ENCODE results near the gene PTPRG. TPM values are rescaled to one million over a fixed set of nuclear protein-coding genes. Genes with fewer than 3 reads are reported as not detected.

Gene PTPRG
- total RNA-seq, 1 experiment from 2014 or later = 11.7 TPM

GRCh38 chr3:61624300-61624699 lies 62.9 kb downstream of the PTPRG start:
- no peak overlapping the region for H3K27ac ChIP-seq (ENCODE audit: low read depth, low read length, poor library complexity, severe bottlenecking)
- ChIA-PET POLR2A (ENCODE audit: low non-redundant PET) (no interaction called here), CTCF (no interaction called here)
- no peaks in the 10 kb centered on the region for H3K27me3 ChIP-seq (replicated peaks; ENCODE audit: insufficient read depth, low read depth, low read length, poor library complexity)
- no peaks in the 10 kb centered on the region for H3K9me3 ChIP-seq (ENCODE audit: low read depth, low read length, poor library complexity, severe bottlenecking)
- no peak overlapping the region for H3K4me3 ChIP-seq (ENCODE audit: low read depth, low read length, poor library complexity, severe bottlenecking)
- no peak for DNase-seq (ENCODE audit: low spot score)
- intact Hi-C loops (cut with micrococcal nuclease; ENCODE audit: unreplicated experiment) = no loop called here
- H3K36me3 ChIP-seq (ENCODE audit: insufficient read depth, low read length, poor library complexity, severe bottlenecking) = no peaks in the 10 kb centered on the region
- H3K4me1 ChIP-seq (ENCODE audit: insufficient read depth, low read length, poor library complexity, severe bottlenecking) = peaks cover 6% of the 10 kb centered on the region
- BruUV-seq (replicated peaks) = no TSS peak
- no peak for TF ChIP-seq EZH2 (IDR thresholded peaks at IDR 0.05; ENCODE audit: borderline replicate concordance, low read depth, low read length, poor library complexity, severe bottlenecking)

DNA sequence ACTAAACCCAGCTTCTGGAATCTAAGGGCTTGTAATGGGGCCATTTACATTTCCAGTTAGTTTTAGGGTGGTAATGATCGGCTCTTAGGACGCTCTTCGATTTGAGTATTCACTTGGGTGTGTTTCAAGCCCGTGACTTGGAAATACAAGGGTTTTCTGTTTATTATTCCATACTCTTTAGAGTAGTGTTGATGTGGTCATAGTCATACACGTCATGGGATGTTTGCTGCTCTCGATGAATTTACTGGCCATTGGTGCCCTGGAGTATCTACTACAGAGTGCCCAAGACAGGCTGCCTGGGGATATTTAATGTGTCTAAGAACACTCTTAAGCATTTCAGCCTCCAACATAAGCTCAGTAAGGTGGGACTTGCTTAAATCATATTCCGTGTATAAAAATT lies 64.1 kb downstream of the PTPRG start:
- BruUV-seq (replicated peaks) = no TSS peak
- peaks cover 6% of the 10 kb centered on the region for H3K4me1 ChIP-seq (ENCODE audit: insufficient read depth, low read length, poor library complexity, severe bottlenecking)
- no peaks in the 10 kb centered on the region for H3K27me3 ChIP-seq (replicated peaks; ENCODE audit: insufficient read depth, low read depth, low read length, poor library complexity)
- H3K36me3 ChIP-seq (ENCODE audit: insufficient read depth, low read length, poor library complexity, severe bottlenecking) = no peaks in the 10 kb centered on the region
- TF ChIP-seq CTCF (conservative IDR thresholded peaks at IDR 0.05; ENCODE audit: low read depth, low read length) (no peak), EZH2 (IDR thresholded peaks at IDR 0.05; ENCODE audit: borderline replicate concordance, low read depth, low read length, poor library complexity, severe bottlenecking) (no peak)
- POLR2A ChIA-PET (ENCODE audit: low non-redundant PET) = no interaction called here
- H3K27ac ChIP-seq (ENCODE audit: low read depth, low read length, poor library complexity, severe bottlenecking) = no peak overlapping the region
- CTCF ChIA-PET = no interaction called here
- H3K4me3 ChIP-seq (ENCODE audit: low read depth, low read length, poor library complexity, severe bottlenecking) = no peak overlapping the region
- H3K9me3 ChIP-seq (ENCODE audit: low read depth, low read length, poor library complexity, severe bottlenecking) = no peaks in the 10 kb centered on the region
- no peak for DNase-seq (ENCODE audit: low spot score)
- intact Hi-C loops (cut with micrococcal nuclease; ENCODE audit: unreplicated experiment) = no loop called here

DNA sequence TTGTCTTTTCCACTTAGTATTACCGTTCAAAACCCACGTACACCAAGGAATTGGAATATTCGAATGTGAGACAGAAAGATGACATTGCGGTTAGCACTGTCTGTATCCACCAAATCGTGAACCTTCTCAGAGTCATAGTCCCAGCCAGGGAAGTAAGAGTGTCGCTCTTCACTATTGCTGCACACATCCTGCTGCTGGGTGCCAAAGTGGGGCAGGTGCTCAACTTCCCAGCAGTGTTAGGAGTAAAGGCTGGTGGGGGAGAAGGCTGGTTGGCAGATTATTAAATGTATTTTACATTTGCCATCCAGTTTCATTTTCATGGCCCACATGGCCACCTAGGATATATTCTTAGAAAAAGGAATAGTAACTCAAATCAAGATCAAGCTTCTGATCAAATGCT lies 65.1 kb downstream of the PTPRG start:
- no peak overlapping the region for H3K27ac ChIP-seq (ENCODE audit: low read depth, low read length, poor library complexity, severe bottlenecking)
- intact Hi-C loops (cut with micrococcal nuclease; ENCODE audit: unreplicated experiment) = no loop called here
- CTCF ChIA-PET = no interaction called here

More for the DNA sequence above, 65.1 kb downstream of the PTPRG start:
- no peak for DNase-seq (ENCODE audit: low spot score)
- peaks cover 6% of the 10 kb centered on the region for H3K4me1 ChIP-seq (ENCODE audit: insufficient read depth, low read length, poor library complexity, severe bottlenecking)
- BruUV-seq (replicated peaks) = no TSS peak
- H3K27me3 ChIP-seq (replicated peaks; ENCODE audit: insufficient read depth, low read depth, low read length, poor library complexity) = no peaks in the 10 kb centered on the region
- POLR2A ChIA-PET (ENCODE audit: low non-redundant PET) = no interaction called here
- H3K36me3 ChIP-seq (ENCODE audit: insufficient read depth, low read length, poor library complexity, severe bottlenecking) = no peaks in the 10 kb centered on the region
- H3K4me3 ChIP-seq (ENCODE audit: low read depth, low read length, poor library complexity, severe bottlenecking) = no peak overlapping the region
- no peak for TF ChIP-seq CTCF (conservative IDR thresholded peaks at IDR 0.05; ENCODE audit: low read depth, low read length)
- no peak for TF ChIP-seq EZH2 (IDR thresholded peaks at IDR 0.05; ENCODE audit: borderline replicate concordance, low read depth, low read length, poor library complexity, severe bottlenecking)
- H3K9me3 ChIP-seq (ENCODE audit: low read depth, low read length, poor library complexity, severe bottlenecking) = no peaks in the 10 kb centered on the region
